Mesothelial cell of epicardium (in vitro differentiated cells): ENCODE measurements around the gene CYP11A1. TPM values are rescaled to one million over a fixed set of nuclear protein-coding genes. Genes with fewer than 3 reads are reported as not detected.

Source experiments
- DNase-seq, 2 experiments: peaks; one replicate each; pipeline ENCODE4 v3.0.0; 2021; ENCODE audit warnings: low spot score in 2 of 2; ENCODE audit not compliant: unreplicated experiment in 2 of 2
- H3K27ac Mint-ChIP-seq: 2 replicates; pipeline ENCODE4 v1.8.0; 2021; ENCODE audit warnings: mixed read lengths
- H3K27me3 Mint-ChIP-seq: 2 replicates; pipeline ENCODE4 v1.8.0; 2021; ENCODE audit warnings: low read depth, mixed read lengths
- H3K36me3 Mint-ChIP-seq: 2 replicates; pipeline ENCODE4 v1.8.0; 2021; ENCODE audit warnings: mixed read lengths
- H3K4me1 Mint-ChIP-seq: 2 replicates; pipeline ENCODE4 v1.8.0; 2021; ENCODE audit warnings: mixed read lengths
- H3K4me3 Mint-ChIP-seq: 2 replicates; pipeline ENCODE4 v1.8.0; 2021; ENCODE audit warnings: mild to moderate bottlenecking, moderate library complexity, mixed read lengths
- H3K9me3 Mint-ChIP-seq: 2 replicates; pipeline ENCODE4 v1.8.0; 2021; ENCODE audit warnings: mixed read lengths
- CTCF ChIP-seq: fragments of 200-600 bp; sonication (generic); IDR thresholded peaks from one replicate; pipeline ENCODE4 v1.5.0; 2021; ENCODE audit warnings: antibody characterized with exemption; ENCODE audit not compliant: unreplicated experiment
- total RNA-seq: library from RNA; stranded (reverse); gene quantifications from 3 replicates; pipeline ENCODE4 v1.2.1, GENCODE V29; 2021

The CYP11A1 gene
- total RNA-seq, 1 donor from 2014 or later, result 7.0 TPM

- H3K4me1 Mint-ChIP-seq, result peaks cover 14% of the 10 kb centered on the region
- no peak overlapping the region for H3K27ac Mint-ChIP-seq
- H3K4me3 Mint-ChIP-seq, result no peak overlapping the region
- no peaks in the 10 kb centered on the region for H3K27me3 Mint-ChIP-seq
- no peak for TF ChIP-seq CTCF
- H3K9me3 Mint-ChIP-seq, result no peaks in the 10 kb centered on the region
- DNase-seq, result no peak
- no peaks in the 10 kb centered on the region for H3K36me3 Mint-ChIP-seq
Measured at GRCh38 chr15:74345051-74345450, 22.4 kb downstream of the CYP11A1 start.

DNA sequence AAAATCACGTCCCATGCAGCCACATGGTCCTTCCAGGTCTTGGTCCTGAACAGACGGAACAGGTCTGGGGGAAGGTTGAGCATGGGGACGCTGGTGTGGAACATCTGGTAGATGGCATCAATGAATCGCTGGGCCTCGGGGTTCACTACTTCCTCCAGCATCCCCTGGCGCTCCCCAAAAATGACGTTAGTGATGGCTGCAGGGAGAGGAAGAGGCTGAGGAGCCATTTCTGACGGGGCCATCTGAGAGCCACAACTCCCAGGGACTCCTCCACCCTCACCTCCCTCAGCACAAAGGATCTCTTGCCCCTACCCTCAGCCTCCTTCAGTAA is 23.7 kb downstream of the CYP11A1 start:
- H3K4me1 Mint-ChIP-seq, result peaks cover 5% of the 10 kb centered on the region
- H3K27ac Mint-ChIP-seq, result no peak overlapping the region
- H3K36me3 Mint-ChIP-seq, result no peaks in the 10 kb centered on the region
- no peak overlapping the region for H3K4me3 Mint-ChIP-seq
- TF ChIP-seq CTCF, result no peak
- no peak for DNase-seq
- no peaks in the 10 kb centered on the region for H3K9me3 Mint-ChIP-seq
- H3K27me3 Mint-ChIP-seq, result no peaks in the 10 kb centered on the region

GRCh38 chr15:74343127-74343796 is 24.2 kb downstream of the CYP11A1 start:
- H3K4me3 Mint-ChIP-seq, result no peak overlapping the region
- H3K27me3 Mint-ChIP-seq, result no peaks in the 10 kb centered on the region
- peaks cover 5% of the 10 kb centered on the region for H3K4me1 Mint-ChIP-seq
- DNase-seq, result no peak
- H3K27ac Mint-ChIP-seq, result no peak overlapping the region
- H3K9me3 Mint-ChIP-seq, result no peaks in the 10 kb centered on the region
- no peak for TF ChIP-seq CTCF
- no peaks in the 10 kb centered on the region for H3K36me3 Mint-ChIP-seq

DNA sequence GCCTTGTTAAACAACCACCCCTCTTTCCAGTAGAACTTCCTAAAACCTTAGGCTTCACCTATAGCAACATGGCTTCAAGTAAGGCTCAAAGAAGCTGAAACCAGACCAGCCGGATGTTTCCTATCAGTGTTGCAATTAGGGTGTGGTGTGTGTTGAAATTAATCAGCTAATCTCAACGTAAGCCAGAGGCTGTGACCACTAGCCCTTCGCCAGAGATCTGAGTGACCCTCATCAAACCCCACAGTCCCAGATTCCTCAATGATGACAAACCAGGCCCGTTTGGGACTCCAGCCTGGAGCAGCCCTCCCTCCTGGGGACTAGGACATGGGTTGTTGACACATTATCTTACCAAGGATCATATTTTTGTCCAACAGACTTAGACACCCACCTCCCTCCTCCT is 27.3 kb downstream of the CYP11A1 start:
- TF ChIP-seq CTCF, result no peak
- H3K27me3 Mint-ChIP-seq, result no peaks in the 10 kb centered on the region
- no peak overlapping the region for H3K27ac Mint-ChIP-seq
- H3K36me3 Mint-ChIP-seq, result no peaks in the 10 kb centered on the region
- DNase-seq, result no peak
- no peaks in the 10 kb centered on the region for H3K4me1 Mint-ChIP-seq
- H3K9me3 Mint-ChIP-seq, result no peaks in the 10 kb centered on the region
- H3K4me3 Mint-ChIP-seq, result no peak overlapping the region

- no peak for DNase-seq
- no peaks in the 10 kb centered on the region for H3K9me3 Mint-ChIP-seq
- no peak for TF ChIP-seq CTCF
- H3K4me3 Mint-ChIP-seq, result no peak overlapping the region
- H3K27me3 Mint-ChIP-seq, result no peaks in the 10 kb centered on the region
- H3K4me1 Mint-ChIP-seq, result no peaks in the 10 kb centered on the region
- H3K36me3 Mint-ChIP-seq, result no peaks in the 10 kb centered on the region
- H3K27ac Mint-ChIP-seq, result no peak overlapping the region
Measured at GRCh38 chr15:74339371-74339770, 28.1 kb downstream of the CYP11A1 start.

DNA sequence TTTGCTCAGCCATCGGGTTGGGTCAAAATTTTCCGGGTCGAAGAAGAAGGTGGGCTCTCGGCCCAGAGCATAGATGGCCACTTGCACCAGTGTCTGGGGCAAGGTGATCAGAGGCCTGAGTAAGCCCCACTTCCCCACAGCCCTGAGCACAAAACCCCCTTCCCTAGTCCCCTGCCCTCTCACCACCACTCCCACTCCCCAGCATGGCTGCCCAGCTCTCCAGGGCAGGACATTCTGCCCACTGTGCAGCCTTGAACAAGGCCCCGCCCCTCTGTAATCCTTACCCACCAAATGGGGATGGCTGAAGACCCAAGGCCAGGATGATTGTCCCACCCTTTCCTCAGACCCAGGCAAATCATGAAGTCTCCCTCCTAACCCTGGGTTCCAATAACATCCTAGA is 28.8 kb downstream of the CYP11A1 start:
- TF ChIP-seq CTCF, result no peak
- Mint-ChIP-seq H3K4me1 (no peaks in the 10 kb centered on the region), H3K4me3 (no peak overlapping the region), H3K9me3 (no peaks in the 10 kb centered on the region), H3K27me3 (no peaks in the 10 kb centered on the region), H3K36me3 (no peaks in the 10 kb centered on the region), H3K27ac (no peak overlapping the region)
- DNase-seq, result no peak
